ENCODE results near the gene TWNK. TPM values are rescaled to one million over a fixed set of nuclear protein-coding genes. Genes with fewer than 3 reads are reported as not detected.
A peak's percentile ranks its signal among the peaks of the same experiment; 100 is the strongest.

The TWNK gene
- total and polyA plus RNA-seq, 9 of the 15 experiments (the other 6 are each of a cell fraction or from before 2014, with no cell fraction given): 11.6 to 34.7 (median 17.4) TPM

DNA sequence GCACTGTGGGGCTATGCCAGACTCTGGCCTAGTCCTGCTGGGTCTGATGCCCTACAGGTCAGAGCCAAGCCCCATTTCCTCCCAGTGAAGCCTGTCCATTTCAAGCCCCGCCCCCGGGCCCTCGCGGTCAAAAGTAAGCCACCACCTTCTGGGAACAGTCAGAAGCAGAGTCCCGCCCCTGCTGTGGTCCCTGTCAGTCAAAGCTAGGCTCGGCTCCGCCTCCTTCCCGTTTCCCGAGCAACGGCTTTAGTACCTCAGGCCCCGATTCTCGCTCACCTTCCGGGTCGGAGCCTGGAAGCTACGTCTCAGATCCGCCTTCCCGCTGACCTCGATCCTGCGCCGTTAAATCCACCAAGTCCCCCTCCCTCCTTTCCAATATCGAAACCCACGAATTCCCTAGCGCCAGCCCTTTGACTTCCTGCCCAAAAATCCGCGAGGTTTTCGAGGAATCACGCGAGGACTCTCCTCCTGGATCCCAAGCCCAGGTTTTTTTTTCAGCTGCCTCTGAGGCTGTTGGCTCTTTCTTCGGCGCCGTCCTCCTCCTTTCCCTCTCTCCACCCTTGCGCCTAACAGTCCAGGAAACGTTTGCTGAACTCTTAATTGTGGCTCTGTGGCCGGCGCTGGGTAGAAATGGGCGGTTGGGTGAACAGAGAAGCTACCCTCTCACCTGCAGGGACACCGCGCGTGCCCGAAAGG lies 55.5 kb downstream of the TWNK start (continued):
- 0 out of 2 replicates have a peak, but pooled peaks have one; percentile 35 for TF ChIP-seq HBP1 (CRISPR knock-in tag; IDR thresholded peaks at IDR 0.05)
- TF ChIP-seq, protein P1, sequence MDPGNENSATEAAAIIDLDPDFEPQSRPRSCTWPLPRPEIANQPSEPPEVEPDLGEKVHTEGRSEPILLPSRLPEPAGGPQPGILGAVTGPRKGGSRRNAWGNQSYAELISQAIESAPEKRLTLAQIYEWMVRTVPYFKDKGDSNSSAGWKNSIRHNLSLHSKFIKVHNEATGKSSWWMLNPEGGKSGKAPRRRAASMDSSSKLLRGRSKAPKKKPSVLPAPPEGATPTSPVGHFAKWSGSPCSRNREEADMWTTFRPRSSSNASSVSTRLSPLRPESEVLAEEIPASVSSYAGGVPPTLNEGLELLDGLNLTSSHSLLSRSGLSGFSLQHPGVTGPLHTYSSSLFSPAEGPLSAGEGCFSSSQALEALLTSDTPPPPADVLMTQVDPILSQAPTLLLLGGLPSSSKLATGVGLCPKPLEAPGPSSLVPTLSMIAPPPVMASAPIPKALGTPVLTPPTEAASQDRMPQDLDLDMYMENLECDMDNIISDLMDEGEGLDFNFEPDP (CRISPR knock-in tag; IDR thresholded peaks at IDR 0.05): no peak
- TF ChIP-seq ELF2 (CRISPR knock-in tag; IDR thresholded peaks at IDR 0.05): peak; percentile 63; the same call in 1 of the 2 replicates
- TF ChIP-seq SMAD3 (CRISPR knock-in tag; conservative IDR thresholded peaks at IDR 0.05): no peak
- peak; percentile 95 for TF ChIP-seq CHD2 (IDR thresholded peaks at IDR 0.05; ENCODE audit: low read depth, low read length)
- TF ChIP-seq ZNF316 (IDR thresholded peaks at IDR 0.05): no peak
- TF ChIP-seq XRCC3 (IDR thresholded peaks at IDR 0.05): no peak
- TF ChIP-seq, protein P2, sequence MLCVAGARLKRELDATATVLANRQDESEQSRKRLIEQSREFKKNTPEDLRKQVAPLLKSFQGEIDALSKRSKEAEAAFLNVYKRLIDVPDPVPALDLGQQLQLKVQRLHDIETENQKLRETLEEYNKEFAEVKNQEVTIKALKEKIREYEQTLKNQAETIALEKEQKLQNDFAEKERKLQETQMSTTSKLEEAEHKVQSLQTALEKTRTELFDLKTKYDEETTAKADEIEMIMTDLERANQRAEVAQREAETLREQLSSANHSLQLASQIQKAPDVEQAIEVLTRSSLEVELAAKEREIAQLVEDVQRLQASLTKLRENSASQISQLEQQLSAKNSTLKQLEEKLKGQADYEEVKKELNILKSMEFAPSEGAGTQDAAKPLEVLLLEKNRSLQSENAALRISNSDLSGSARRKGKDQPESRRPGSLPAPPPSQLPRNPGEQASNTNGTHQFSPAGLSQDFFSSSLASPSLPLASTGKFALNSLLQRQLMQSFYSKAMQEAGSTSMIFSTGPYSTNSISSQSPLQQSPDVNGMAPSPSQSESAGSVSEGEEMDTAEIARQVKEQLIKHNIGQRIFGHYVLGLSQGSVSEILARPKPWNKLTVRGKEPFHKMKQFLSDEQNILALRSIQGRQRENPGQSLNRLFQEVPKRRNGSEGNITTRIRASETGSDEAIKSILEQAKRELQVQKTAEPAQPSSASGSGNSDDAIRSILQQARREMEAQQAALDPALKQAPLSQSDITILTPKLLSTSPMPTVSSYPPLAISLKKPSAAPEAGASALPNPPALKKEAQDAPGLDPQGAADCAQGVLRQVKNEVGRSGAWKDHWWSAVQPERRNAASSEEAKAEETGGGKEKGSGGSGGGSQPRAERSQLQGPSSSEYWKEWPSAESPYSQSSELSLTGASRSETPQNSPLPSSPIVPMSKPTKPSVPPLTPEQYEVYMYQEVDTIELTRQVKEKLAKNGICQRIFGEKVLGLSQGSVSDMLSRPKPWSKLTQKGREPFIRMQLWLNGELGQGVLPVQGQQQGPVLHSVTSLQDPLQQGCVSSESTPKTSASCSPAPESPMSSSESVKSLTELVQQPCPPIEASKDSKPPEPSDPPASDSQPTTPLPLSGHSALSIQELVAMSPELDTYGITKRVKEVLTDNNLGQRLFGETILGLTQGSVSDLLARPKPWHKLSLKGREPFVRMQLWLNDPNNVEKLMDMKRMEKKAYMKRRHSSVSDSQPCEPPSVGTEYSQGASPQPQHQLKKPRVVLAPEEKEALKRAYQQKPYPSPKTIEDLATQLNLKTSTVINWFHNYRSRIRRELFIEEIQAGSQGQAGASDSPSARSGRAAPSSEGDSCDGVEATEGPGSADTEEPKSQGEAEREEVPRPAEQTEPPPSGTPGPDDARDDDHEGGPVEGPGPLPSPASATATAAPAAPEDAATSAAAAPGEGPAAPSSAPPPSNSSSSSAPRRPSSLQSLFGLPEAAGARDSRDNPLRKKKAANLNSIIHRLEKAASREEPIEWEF (CRISPR knock-in tag; IDR thresholded peaks at IDR 0.05): peak; percentile 27; the same call in 1 of the 2 replicates
- no peak for TF ChIP-seq ZNF133 (CRISPR knock-in tag; IDR thresholded peaks at IDR 0.05)
- TF ChIP-seq GABPB1 (CRISPR knock-in tag; IDR thresholded peaks at IDR 0.05): peak; percentile 52
- TF ChIP-seq NRF1 (conservative IDR thresholded peaks at IDR 0.05 in 1 of 2, IDR thresholded peaks at IDR 0.05 in 1 of 2): peak; percentile 63 to 72
- peak; percentile 43; the same call in 1 of the 2 replicates for TF ChIP-seq TFAP4 (CRISPR knock-in tag; IDR thresholded peaks at IDR 0.05; ENCODE audit: borderline replicate concordance)
- TF ChIP-seq ELF1 (tag; IDR thresholded peaks at IDR 0.05): peak; percentile 74
- TF ChIP-seq SNIP1 (IDR thresholded peaks at IDR 0.05; ENCODE audit: low read depth): no peak
- peak; percentile 29; the same call in 1 of the 2 replicates for TF ChIP-seq EP400 (IDR thresholded peaks at IDR 0.05)
- TF ChIP-seq SMC3 (conservative IDR thresholded peaks at IDR 0.05; ENCODE audit: insufficient read depth, low read depth, low read length): no peak
- no peak; the same call in 1 of the 2 replicates for TF ChIP-seq MBD2 (IDR thresholded peaks at IDR 0.05; ENCODE audit: borderline replicate concordance, low read depth)
- TF ChIP-seq ZNF121 (CRISPR knock-in tag; conservative IDR thresholded peaks at IDR 0.05): no peak
- TF ChIP-seq NCOA6 (IDR thresholded peaks at IDR 0.05): no peak
- TF ChIP-seq CEBPG (CRISPR knock-in tag; IDR thresholded peaks at IDR 0.05): no peak
- TF ChIP-seq CEBPG (tag; conservative IDR thresholded peaks at IDR 0.05 in 1 of 2, IDR thresholded peaks at IDR 0.05 in 1 of 2): no peak

Measured in K562 (cell line).